Ishikawa (cell line): ENCODE measurements around the gene ALDH1L1.

Experiments used
- EP300 ChIP-seq: IDR thresholded peaks from 2 replicates; pipeline ENCODE4 v1.6.1; 2012; ENCODE audit warnings: borderline replicate concordance
- TEAD4 ChIP-seq: IDR thresholded peaks from 2 replicates; pipeline ENCODE4 v1.6.1; 2012

DNA sequence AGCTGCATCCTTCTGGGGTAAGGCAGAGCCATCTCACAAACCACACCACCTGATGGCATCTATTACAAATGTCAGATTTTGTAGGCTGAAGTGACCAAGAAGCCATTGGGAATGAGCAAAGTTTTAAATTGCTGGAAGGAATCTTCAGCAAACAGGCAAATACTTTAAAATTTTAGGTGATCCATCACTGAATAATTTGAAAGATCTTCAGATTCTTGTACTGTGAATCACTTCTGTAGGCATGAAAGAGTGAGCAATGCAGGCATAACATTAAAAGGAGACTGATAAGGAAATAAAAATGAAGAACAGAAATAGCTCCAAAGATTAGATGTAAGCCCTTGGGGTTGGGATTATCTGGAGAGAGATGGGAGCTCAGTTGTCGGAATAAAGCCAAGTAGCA, 36.0 kb upstream of the ALDH1L1 start:
- TF ChIP-seq TEAD4: no peak
- no peak for TF ChIP-seq EP300
